Activated T-helper 1 cell treated with anti-CD3 and anti-CD28 coated beads, Interleukin-2, amount 50 U/mL, for 16 hours (primary cell): Measurements from ENCODE around the gene MARCHF6.
A peak's percentile ranks its signal among the peaks of the same experiment; 100 is the strongest.
"Not testable (repeated sequence)": the region's sequence is repeated elsewhere in the genome, so short reads cannot be mapped to it uniquely, and the experiment has no call there.

Experiments used
- DNase-seq, 2 donors: peaks; one replicate each; pipeline ENCODE4 v3.0.0-alpha.2; 2020; ENCODE audit warnings: low read depth in 1 of 2, low spot score in 1 of 2

The MARCHF6 gene, protein sequence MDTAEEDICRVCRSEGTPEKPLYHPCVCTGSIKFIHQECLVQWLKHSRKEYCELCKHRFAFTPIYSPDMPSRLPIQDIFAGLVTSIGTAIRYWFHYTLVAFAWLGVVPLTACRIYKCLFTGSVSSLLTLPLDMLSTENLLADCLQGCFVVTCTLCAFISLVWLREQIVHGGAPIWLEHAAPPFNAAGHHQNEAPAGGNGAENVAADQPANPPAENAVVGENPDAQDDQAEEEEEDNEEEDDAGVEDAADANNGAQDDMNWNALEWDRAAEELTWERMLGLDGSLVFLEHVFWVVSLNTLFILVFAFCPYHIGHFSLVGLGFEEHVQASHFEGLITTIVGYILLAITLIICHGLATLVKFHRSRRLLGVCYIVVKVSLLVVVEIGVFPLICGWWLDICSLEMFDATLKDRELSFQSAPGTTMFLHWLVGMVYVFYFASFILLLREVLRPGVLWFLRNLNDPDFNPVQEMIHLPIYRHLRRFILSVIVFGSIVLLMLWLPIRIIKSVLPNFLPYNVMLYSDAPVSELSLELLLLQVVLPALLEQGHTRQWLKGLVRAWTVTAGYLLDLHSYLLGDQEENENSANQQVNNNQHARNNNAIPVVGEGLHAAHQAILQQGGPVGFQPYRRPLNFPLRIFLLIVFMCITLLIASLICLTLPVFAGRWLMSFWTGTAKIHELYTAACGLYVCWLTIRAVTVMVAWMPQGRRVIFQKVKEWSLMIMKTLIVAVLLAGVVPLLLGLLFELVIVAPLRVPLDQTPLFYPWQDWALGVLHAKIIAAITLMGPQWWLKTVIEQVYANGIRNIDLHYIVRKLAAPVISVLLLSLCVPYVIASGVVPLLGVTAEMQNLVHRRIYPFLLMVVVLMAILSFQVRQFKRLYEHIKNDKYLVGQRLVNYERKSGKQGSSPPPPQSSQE

DNA sequence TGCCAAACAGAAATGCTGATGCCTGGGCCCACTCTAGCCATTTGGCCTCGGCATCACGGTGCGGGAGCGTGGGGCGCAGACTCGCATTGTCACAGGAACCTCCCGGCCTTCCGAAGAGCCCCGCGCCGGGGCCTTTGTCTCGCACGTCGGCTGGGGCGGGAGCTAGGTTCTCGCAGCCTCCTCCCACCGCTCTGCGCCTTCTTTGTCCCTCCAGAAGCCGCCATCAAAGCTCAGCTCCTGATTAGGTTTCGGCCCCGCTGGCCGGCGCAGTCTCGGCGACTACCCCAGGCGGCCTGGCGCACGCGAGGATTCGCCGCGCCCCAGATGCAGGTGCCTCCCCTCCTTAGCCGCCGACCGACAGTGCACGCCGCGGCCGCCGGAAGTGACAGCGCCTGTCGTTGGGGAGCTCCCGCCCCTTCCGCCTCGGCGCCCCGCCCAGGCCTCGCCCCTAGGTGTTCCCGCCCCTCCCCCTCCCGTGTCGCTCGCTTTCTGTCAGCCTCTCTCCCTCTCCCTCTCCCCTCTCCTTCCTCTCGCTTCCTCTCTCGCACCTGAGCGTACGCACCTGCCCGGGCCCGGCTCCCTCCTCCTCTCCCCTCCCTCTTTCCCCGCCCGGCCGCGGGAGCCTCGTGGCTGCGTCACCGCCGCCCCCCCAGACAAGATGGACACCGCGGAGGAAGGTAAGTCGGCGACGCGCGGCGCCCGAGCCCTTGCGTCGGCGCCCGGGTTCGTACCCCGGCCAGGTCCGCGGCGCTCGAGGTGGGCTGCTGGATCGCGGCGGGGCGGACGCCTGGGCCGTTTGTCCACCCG is at the start of gene MARCHF6:
TSS of gene MARCHF6 (plus strand) at position 455 of the 807 bp plus-strand sequence. CDS start at position 659, 204 bp downstream.
- DNase-seq, result peak; percentile 91 to 96

GRCh38 chr5:10303699-10304170 is 49.8 kb upstream of the MARCHF6 start:
- DNase-seq, result no peak

- DNase-seq, result no peak
Observed at GRCh38 chr5:10304932-10305331, 48.6 kb upstream of the MARCHF6 start.

DNA sequence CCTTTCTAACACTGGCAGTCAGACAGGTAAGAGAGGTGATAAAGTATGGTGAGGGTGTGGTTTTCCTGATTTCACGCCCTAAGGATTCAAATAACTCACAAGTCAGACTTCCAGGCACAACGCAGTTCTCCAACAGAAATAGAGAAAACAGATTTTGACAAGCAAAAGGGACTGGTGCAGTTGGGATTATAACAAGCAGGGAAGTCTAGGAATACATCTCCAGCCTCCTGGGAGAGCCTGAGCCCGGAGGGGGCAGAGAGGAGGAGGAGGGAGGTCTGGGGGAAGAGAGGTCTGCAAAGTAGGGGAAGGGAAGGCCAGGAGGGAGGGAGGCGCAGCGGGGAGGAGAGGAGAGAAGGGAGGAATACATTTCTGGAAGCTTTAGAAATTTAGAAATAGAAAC is 47.4 kb upstream of the MARCHF6 start:
- DNase-seq, result no peak

- no peak for DNase-seq
Observed at GRCh38 chr5:10306806-10307205, 46.7 kb upstream of the MARCHF6 start.

- DNase-seq, result no peak
Observed at GRCh38 chr5:10307206-10308148, 46.0 kb upstream of the MARCHF6 start, which contains the start of gene CMBL. CMBL (minus strand) TSS chr5:10307902; CDS start chr5:10290762, 17,140 bp downstream.

DNA sequence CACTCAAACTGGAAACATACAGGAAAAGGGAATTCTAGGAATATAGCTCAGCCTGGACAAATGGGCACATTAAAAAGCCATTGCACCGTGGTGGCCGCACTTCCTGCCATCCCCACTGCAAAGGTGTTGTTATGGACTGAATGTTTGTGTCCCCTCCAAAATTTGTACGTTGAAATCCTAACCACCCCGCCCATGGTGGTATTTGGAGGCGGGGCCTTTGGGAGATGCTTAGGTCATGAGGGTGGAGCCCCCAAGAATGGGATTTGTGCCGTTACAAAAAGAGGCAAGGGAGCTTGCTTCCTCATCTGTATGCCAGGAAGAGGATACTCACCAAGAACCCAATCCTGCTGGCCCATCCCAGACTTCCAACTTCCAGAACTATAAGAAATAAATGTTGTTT is 44.7 kb upstream of the MARCHF6 start:
- DNase-seq, result no peak

- no peak for DNase-seq
Observed at GRCh38 chr5:10310066-10310779, 43.3 kb upstream of the MARCHF6 start.

DNA sequence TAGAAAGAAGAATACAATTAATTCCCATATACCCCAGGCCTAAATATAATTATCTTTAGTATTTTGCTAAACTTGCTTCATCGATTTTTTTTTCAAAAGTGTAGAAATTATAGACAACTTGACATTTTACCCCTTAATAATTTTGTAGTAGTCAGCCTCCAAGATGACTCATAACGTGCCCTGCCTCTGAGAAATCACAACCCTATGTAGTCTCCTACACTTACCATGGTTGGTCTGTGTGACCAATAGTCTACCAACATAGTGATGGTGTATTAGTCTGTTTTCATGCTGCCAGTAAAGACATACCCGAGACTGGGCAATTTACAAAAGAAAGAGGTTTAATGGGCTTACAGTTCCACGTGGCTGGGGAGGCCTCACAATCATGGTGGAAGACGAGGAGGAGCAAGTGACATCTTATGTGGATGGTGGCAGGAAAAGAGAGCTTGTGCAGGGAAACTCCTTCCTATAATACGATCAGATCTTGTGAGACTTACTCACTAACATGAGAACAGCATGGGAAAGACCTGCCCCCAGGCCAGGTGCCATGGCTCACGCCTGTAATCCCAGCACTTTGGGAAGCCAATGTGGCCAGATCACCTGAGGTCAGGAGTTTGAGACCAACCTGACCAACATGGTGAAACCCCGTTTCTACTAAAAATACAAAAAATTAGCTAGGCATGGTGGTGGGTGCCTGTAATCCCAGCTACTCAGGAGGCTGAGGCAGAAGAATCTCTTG is 42.5 kb upstream of the MARCHF6 start:
- not testable (repeated sequence) for DNase-seq

- DNase-seq, result no peak
Observed at GRCh38 chr5:10311595-10312425, 41.7 kb upstream of the MARCHF6 start.

DNA sequence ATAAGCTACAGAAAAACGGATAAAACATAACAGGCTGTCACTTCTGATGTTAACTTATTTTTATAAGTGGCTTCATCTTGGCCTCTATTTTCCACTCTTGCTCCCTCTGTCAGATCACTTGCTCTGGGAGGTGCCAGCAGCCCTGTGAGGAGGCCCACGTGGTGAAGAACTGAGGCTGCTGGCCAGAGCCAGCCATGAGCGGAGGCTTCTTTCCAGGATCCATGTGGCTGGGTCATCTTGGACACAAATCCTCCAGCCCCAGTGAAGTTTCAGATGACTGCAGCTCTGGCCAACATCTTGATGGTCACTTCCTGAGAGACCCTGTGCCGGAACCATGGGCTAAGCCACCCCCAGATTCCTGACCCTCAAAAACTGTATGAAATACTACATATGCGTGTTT is 38.3 kb upstream of the MARCHF6 start:
- no peak for DNase-seq

DNA sequence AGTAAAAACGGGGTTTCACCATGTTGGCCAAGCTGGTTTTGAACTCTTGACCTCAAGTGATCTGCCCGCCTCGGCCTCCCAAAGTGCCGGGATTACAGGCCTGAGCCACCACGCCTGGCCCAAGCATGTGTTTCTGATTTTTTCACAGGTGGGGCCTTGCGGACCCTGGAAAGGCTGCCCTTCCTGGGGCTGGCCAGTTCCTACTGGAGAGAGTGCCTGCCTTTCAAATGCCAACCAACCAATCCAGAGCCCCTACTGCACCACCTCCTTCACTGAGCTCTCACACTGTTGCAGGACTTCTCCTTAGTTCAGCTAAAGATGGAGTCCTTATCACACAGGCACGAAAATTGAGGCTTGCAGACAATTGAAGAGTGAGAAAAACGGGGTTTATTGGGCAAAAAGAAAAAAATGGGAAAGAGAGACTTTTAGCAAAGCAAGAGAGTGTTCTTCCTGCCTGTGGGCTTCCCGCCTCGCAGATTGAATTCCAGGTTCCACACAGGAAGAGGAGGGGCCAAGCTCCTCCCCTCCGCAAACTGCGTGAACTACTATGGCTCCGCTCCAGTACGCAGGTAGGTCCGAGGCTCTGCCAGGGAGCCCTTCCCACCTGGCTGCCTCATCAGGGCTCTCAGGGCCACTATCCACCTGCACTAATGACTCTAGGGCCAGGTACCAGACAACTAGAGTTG is 37.5 kb upstream of the MARCHF6 start:
- DNase-seq, result no peak

DNA sequence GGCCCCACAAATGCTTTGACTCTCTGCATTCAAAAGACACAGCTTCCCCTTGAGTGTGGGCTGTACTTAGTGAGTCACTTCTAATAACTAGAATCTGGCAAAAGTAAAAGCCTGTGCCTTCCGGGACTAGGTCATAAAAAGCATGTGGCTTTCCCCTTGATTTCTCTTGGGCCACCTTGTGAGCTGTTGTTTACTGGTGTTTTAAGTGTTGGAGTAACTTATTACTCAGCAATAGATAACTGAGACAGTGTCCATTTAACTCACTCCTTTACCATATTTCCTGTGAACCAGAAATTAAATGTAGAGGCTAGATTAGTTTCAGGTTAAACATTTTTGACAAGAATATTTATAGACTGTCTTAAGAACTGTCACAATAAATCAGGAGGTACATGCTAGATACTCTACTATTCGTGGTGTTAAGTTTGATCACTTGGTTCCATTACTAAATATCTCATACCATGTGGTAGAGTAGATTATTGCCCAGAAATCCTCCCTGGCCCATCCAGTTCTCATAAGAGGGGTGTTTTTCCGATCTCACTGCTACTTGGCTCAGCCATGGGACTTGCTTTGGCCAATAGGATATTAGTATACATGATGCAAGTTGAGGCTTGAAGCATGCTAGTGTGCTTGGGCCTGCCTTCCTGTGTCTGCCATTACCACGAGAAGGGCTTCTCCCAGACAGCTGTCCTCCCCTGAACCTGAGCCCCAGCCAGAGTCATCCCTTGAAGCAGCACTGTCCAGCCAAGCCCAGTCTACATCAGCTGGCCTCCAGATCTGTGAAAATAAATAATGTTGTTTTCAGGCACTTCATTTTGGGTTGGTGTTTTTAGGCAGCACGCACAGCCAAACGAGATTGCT is 35.4 kb upstream of the MARCHF6 start:
- DNase-seq, result no peak

DNA sequence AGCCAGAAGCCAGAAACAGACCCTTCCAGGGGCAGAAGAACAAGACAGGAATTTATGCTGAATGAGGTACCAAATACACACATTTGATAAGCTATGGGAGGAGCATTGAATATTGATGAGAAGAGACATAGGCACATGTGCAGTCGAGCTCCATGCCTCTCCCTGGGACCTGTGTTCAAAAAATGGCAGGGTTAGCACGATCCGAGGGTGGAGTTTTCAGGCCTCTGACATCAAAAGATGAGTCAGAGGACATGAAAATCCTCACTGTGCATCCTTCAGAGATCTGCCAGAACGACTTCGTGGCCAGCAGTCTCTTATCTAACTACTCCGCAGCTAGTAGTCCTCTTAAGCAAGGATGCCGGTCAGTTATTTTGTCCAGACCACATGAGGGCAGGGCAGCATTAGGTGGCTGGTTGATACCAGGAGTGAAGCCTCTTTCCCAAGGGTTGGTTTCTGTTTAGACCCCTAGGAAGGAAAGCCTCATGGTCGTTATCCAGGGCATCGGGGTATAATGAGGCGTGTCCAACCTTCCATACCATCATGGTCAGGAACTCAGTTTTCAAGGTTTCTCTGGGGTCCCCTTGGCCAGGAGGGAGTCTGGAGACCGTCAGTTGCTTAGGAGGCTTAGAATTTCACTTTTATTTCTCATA is 34.2 kb upstream of the MARCHF6 start:
- no peak for DNase-seq

GRCh38 chr5:10320793-10321192 is 32.7 kb upstream of the MARCHF6 start:
- DNase-seq, result no peak

DNA sequence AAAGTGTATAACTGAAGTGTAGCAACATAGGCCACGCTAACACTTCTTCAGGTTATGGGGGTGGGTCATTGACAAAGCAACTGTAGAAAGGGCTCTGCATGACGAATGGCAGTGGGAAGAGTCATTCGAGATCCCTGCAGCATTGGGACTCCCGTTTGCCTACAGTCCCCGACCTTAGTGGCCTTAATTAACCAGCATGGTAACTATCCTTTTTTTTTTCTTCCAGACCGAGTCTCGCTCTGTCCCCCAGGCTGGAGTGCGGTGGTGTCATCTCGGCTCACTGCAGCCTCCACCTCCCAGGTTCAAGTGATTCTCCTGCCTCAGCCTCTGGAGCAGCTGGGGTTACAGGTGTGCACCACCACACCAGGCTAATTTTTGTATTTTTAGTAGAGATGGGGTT is 31.6 kb upstream of the MARCHF6 start:
- no peak for DNase-seq
